ENCODE measurements around the gene SLAMF9. TPM values are rescaled to one million over a fixed set of nuclear protein-coding genes. Genes with fewer than 3 reads are reported as not detected.
A peak's percentile ranks its signal among the peaks of the same experiment; 100 is the strongest.

The SLAMF9 gene
- total RNA-seq, 2 experiments from 2014 or later, result not detected

DNA sequence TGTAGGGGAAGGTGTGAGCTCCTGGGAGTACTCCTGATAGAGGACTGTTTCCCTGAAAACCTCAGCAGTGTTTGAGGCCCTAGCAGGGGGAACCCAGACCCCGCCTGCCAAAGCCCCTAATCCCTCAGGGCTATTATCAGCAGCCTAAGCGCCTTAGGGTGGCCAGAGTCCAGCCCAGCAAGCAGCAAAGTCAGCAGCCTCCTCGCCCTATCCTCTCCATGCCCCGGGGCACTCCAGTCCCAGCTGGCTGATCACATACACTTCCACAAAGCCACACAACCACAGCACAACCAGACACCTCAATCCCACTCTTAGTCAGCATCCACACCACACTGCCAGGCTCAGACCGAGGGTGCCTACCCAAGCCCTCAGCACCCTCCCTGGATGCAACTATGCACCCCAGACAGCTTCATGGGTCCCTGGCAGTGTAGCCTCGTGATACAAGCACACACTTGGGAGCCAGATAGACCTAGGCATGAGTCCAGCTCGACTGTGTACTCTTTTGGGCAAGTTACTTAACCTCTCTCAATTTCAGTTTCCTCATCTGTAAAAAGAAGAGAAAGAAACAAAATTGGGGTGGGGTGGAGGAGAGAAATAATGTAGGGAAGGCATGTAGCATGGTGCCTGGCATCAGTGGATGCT is 15.7 kb downstream of the SLAMF9 start:
- ChIA-PET POLR2A (interaction anchor here (3.5 kb wide), 1 partner anchor 14 kb away, joined by 21 read pairs; the partner anchor contains the start of gene TAGLN2), CTCF (interaction anchor here (1.0 to 9.9 kb wide), 9 partner anchors 8 to 147 kb away, joined by 3 to 184 read pairs (median 6); partner anchors contain the start of genes IGSF9 and TAGLN2)
- Mint-ChIP-seq H3K4me1 (ENCODE audit: low read depth) (peaks cover 5% of the 10 kb centered on the region), H3K27ac (no peak overlapping the region), H3K27me3 (ENCODE audit: low read depth) (peaks cover 37% of the 10 kb centered on the region), H3K9me3 (ENCODE audit: insufficient read depth) (no peaks in the 10 kb centered on the region), H3K36me3 (ENCODE audit: low read depth) (no peaks in the 10 kb centered on the region), H3K4me3 (no peak overlapping the region)
- ATAC-seq (peak; percentile 20), DNase-seq (no peak)

GRCh38 chr1:159937054-159937750 is 16.8 kb downstream of the SLAMF9 start:
- peaks cover 5% of the 10 kb centered on the region for H3K4me1 Mint-ChIP-seq (ENCODE audit: low read depth)
- H3K4me3 Mint-ChIP-seq, result no peak overlapping the region
- peaks cover 29% of the 10 kb centered on the region for H3K27me3 Mint-ChIP-seq (ENCODE audit: low read depth)
- ChIA-PET CTCF (interaction anchor here (0.6 to 9.9 kb wide), 10 partner anchors 9 to 148 kb away, joined by 3 to 184 read pairs (median 7); partner anchors contain the start of genes IGSF9 and TAGLN2), POLR2A (interaction anchor here (3.5 kb wide), 1 partner anchor 13 kb away, joined by 21 read pairs; the partner anchor contains the start of gene TAGLN2)
- no peaks in the 10 kb centered on the region for H3K9me3 Mint-ChIP-seq (ENCODE audit: insufficient read depth)
- no peak overlapping the region for H3K27ac Mint-ChIP-seq
- H3K36me3 Mint-ChIP-seq (ENCODE audit: low read depth), result no peaks in the 10 kb centered on the region
- ATAC-seq, result no peak
- no peak for DNase-seq

DNA sequence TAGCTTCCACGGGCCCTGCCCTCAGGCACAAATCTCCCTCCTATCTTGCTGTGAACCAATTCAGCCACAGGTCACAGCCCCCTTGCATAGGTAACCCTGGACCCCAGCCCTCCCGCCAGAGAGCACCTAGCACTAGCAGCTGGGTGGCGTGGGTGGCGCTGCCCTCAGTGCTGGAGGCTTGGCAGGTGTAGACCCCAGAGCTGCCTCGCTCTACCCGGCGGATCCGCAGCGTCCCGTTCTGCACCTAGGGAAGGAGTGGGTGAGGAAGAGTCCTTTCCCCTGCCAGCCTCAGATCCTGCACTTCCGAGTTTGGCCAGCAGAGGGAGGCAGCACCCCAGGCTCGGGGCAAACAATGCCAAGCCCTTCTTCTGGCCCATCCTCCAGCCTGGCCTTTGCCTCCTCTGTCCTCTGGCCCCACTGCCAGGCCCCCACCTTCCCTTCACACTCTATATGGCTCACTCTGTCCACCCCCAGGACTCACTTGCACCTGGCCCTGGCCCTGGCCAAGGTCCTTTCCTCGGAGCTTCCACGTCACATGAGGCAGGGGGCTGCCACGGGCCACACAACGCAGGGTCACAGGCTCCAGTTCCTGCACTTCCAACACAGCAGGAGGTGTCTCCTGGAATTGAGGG is 17.6 kb downstream of the SLAMF9 start:
- CTCF ChIA-PET, result interaction anchor here (0.6 to 9.9 kb wide), 10 partner anchors 10 to 149 kb away, joined by 3 to 184 read pairs (median 5); partner anchors contain the start of genes IGSF9 and TAGLN2
- POLR2A ChIA-PET, result interaction anchor here (3.5 kb wide), 1 partner anchor 12 kb away, joined by 21 read pairs; the partner anchor contains the start of gene TAGLN2

GRCh38 chr1:159935719-159936272 is 18.2 kb downstream of the SLAMF9 start:
- H3K4me1 Mint-ChIP-seq (ENCODE audit: low read depth), result peaks cover 5% of the 10 kb centered on the region
- H3K4me3 Mint-ChIP-seq, result no peak overlapping the region
- H3K36me3 Mint-ChIP-seq (ENCODE audit: low read depth), result no peaks in the 10 kb centered on the region
- peaks cover 26% of the 10 kb centered on the region for H3K27me3 Mint-ChIP-seq (ENCODE audit: low read depth)
- DNase-seq (no peak), ATAC-seq (no peak)
- CTCF ChIA-PET, result interaction anchor here (0.7 to 9.9 kb wide), 8 partner anchors 10 to 149 kb away, joined by 3 to 184 read pairs (median 8); partner anchors contain the start of genes IGSF9 and TAGLN2
- H3K27ac Mint-ChIP-seq, result no peak overlapping the region
- POLR2A ChIA-PET, result interaction anchor here (0.8 to 3.5 kb wide), 2 partner anchors 11 to 12 kb away, joined by 3 to 21 read pairs; partner anchors contain the start of gene TAGLN2
- H3K9me3 Mint-ChIP-seq (ENCODE audit: insufficient read depth), result no peaks in the 10 kb centered on the region

More for the DNA sequence above, 17.6 kb downstream of the SLAMF9 start:
- ATAC-seq (peak; percentile 81), DNase-seq (peak; percentile 83)
- no peaks in the 10 kb centered on the region for H3K36me3 Mint-ChIP-seq (ENCODE audit: low read depth)
- no peak overlapping the region for H3K4me3 Mint-ChIP-seq
- no peak overlapping the region for H3K27ac Mint-ChIP-seq
- no peaks in the 10 kb centered on the region for H3K9me3 Mint-ChIP-seq (ENCODE audit: insufficient read depth)
- H3K27me3 Mint-ChIP-seq (ENCODE audit: low read depth), result peaks cover 29% of the 10 kb centered on the region
- peaks cover 5% of the 10 kb centered on the region for H3K4me1 Mint-ChIP-seq (ENCODE audit: low read depth)

DNA sequence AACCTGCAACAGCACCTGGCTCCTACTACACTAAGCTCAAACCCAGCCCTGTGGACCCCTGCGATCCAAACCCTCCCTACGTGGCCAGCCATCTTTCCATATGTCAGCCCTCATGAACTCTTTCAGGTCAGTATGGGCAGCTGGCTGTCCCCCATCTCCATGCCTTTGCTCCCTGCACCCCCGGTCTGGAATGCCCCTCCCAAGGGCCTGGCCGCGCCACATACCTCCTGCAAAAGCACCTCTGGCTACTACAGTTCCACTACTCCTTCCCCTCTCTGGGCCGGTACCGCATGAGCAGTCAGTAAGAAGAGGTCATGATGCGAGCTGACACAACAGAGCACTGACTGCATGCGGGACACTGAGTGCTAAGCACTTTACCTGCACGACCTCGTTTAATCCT is 18.7 kb downstream of the SLAMF9 start:
- no peak for ATAC-seq
- Mint-ChIP-seq H3K4me3 (no peak overlapping the region), H3K27ac (no peak overlapping the region), H3K27me3 (ENCODE audit: low read depth) (peaks cover 23% of the 10 kb centered on the region), H3K4me1 (ENCODE audit: low read depth) (peaks cover 5% of the 10 kb centered on the region), H3K36me3 (ENCODE audit: low read depth) (no peaks in the 10 kb centered on the region), H3K9me3 (ENCODE audit: insufficient read depth) (no peaks in the 10 kb centered on the region)
- ChIA-PET POLR2A (interaction anchor here (0.8 kb wide), 1 partner anchor 10 kb away, joined by 3 read pairs; the partner anchor contains the start of gene TAGLN2), CTCF (interaction anchor here (0.7 to 9.9 kb wide), 6 partner anchors 11 to 150 kb away, joined by 3 to 184 read pairs (median 11); partner anchors contain the start of gene TAGLN2)
- no peak for DNase-seq

DNA sequence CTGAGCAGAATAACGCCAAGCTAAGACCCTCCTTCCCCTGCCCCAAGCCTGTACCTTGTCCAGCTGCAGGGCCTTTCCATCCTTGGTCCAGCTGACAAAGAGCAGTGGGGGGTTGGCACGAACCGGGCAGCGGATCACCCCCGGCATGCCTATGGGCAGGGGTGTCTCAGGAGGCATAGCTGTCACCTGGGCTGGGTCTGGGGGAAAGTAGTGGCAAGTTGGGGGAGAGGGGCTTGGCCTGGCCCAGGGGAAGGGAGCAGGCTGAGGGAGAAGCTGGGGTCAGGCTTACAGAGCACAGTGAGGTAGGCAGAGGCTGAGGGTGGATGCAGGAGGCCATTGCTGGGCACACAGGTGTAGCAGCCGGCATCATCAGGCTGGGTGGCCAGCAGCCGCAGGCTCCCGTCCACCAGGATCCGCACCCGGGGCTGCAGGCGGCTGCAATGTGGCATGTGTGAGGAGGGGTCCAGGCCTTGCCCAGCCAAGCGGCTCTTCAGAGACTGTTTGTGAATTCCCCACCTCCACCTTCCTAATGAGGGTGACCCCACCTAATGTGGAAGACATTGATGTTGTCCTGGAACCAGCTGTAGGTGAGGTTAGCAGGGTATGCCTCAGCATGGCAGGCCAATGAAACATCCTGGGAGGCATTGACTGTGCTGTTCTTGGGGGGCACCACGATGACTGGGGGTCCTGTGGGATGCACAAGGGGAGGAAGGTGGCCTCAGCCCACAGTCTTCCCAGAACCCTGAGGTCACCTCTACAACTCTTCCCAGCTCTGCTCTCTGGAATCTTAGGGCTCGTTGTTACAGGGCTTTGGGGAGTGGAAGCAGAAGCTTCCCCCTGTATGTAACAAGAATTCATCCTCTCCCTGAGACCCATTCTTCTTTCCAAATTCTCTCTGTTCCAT is 19.6 kb downstream of the SLAMF9 start:
- no peak overlapping the region for H3K27ac Mint-ChIP-seq
- H3K36me3 Mint-ChIP-seq (ENCODE audit: low read depth), result no peaks in the 10 kb centered on the region
- CTCF ChIA-PET, result interaction anchor here (0.7 to 9.9 kb wide), 7 partner anchors 10 to 144 kb away, joined by 3 to 184 read pairs (median 5); partner anchors contain the start of gene TAGLN2
- no peak for DNase-seq
- H3K9me3 Mint-ChIP-seq (ENCODE audit: insufficient read depth), result no peaks in the 10 kb centered on the region
- ATAC-seq, result no peak
- H3K4me1 Mint-ChIP-seq (ENCODE audit: low read depth), result peaks cover 5% of the 10 kb centered on the region
- no peak overlapping the region for H3K4me3 Mint-ChIP-seq
- POLR2A ChIA-PET, result interaction anchor here (2.2 kb wide), 1 partner anchor 10 kb away, joined by 18 read pairs; the partner anchor contains the start of gene TAGLN2
- peaks cover 22% of the 10 kb centered on the region for H3K27me3 Mint-ChIP-seq (ENCODE audit: low read depth)

DNA sequence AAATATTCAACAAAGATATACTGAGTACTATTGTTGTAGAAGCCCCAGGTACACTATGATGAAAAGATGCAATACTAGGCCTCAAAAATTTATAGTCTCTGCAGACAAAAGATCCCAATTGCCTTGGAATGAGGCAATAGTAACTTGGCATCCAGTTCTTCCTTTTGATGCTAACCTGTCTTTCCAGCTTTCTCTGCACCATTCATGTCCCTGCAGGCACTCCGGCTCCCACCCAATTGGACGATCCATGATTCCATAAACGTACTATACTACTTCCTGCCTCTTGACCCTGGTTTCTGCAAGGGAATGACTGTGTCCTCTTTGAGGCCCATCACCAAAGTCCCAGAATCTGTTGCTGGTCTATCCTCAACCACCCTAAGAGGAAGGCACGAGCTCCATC is 20.7 kb downstream of the SLAMF9 start:
- no peak overlapping the region for H3K4me3 Mint-ChIP-seq
- no peaks in the 10 kb centered on the region for H3K9me3 Mint-ChIP-seq (ENCODE audit: insufficient read depth)

GRCh38 chr1:159932296-159933285 is 21.4 kb downstream of the SLAMF9 start:
- DNase-seq, result no peak
- peaks cover 2% of the 10 kb centered on the region for H3K4me1 Mint-ChIP-seq (ENCODE audit: low read depth)
- ATAC-seq, result no peak
- no peak overlapping the region for H3K27ac Mint-ChIP-seq
- ChIA-PET POLR2A (interaction anchor here (1.3 to 2.2 kb wide), 2 partner anchors 8 to 9 kb away, joined by 4 to 18 read pairs; partner anchors contain the start of gene TAGLN2), CTCF (interaction anchor here (1.0 to 9.9 kb wide), 6 partner anchors 8 to 146 kb away, joined by 3 to 184 read pairs (median 4); partner anchors contain the start of gene TAGLN2)
- H3K9me3 Mint-ChIP-seq (ENCODE audit: insufficient read depth), result no peaks in the 10 kb centered on the region
- H3K4me3 Mint-ChIP-seq, result no peak overlapping the region
- H3K27me3 Mint-ChIP-seq (ENCODE audit: low read depth), result peaks cover 11% of the 10 kb centered on the region
- H3K36me3 Mint-ChIP-seq (ENCODE audit: low read depth), result no peaks in the 10 kb centered on the region

More for the DNA sequence above, 20.7 kb downstream of the SLAMF9 start:
- H3K27ac Mint-ChIP-seq, result no peak overlapping the region
- ChIA-PET CTCF (interaction anchor here (1.0 to 9.9 kb wide), 6 partner anchors 8 to 145 kb away, joined by 3 to 184 read pairs (median 4); partner anchors contain the start of gene TAGLN2), POLR2A (interaction anchor here (2.2 kb wide), 1 partner anchor 9 kb away, joined by 18 read pairs; the partner anchor contains the start of gene TAGLN2)
- peaks cover 13% of the 10 kb centered on the region for H3K27me3 Mint-ChIP-seq (ENCODE audit: low read depth)
- DNase-seq, result no peak
- no peak for ATAC-seq
- peaks cover 3% of the 10 kb centered on the region for H3K4me1 Mint-ChIP-seq (ENCODE audit: low read depth)
- no peaks in the 10 kb centered on the region for H3K36me3 Mint-ChIP-seq (ENCODE audit: low read depth)

DNA sequence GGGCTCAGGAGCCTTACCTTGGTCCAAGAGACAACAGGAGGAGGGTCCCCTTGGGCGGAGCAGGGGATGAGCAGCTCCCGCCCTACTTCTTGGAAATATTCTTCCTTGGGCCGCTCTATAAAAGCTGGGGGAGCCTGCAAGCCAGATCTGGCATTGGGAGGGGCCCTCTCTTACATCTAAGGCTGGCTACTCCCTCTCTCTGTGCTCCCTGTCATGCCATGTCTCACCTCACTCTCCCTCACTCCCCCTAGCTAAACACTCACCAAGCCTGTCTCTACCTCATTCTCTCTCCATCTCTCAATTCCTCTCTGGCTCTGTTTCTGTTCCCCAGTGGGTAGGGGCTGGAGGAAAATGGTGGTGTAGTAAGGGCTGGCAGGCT is 22.3 kb downstream of the SLAMF9 start:
- peaks cover 2% of the 10 kb centered on the region for H3K4me1 Mint-ChIP-seq (ENCODE audit: low read depth)
- DNase-seq (no peak), ATAC-seq (no peak)
- no peaks in the 10 kb centered on the region for H3K36me3 Mint-ChIP-seq (ENCODE audit: low read depth)
- ChIA-PET CTCF (no interaction called here), POLR2A (interaction anchor here (1.3 kb wide), 1 partner anchor 8 kb away, joined by 4 read pairs; no protein-coding TSS in a partner anchor)
- H3K4me3 Mint-ChIP-seq, result no peak overlapping the region
- no peaks in the 10 kb centered on the region for H3K9me3 Mint-ChIP-seq (ENCODE audit: insufficient read depth)
- peaks cover 11% of the 10 kb centered on the region for H3K27me3 Mint-ChIP-seq (ENCODE audit: low read depth)
- no peak overlapping the region for H3K27ac Mint-ChIP-seq
